HepG2 (cell line): ENCODE data around the gene SMAD3. TPM values are rescaled to one million over a fixed set of nuclear protein-coding genes. Genes with fewer than 3 reads are reported as not detected.
A peak's percentile ranks its signal among the peaks of the same experiment; 100 is the strongest.

ENCODE experiments used
- ARNT2 ChIP-seq: sonication (generic); formaldehyde crosslinking; IDR thresholded peaks from 2 replicates; pipeline ENCODE4 v1.8.0; 2022; ENCODE audit warnings: mild to moderate bottlenecking, low read depth, missing genetic modification reagents, moderate library complexity
- CC2D1A ChIP-seq: sonication (generic); formaldehyde crosslinking; IDR thresholded peaks from 2 replicates; pipeline ENCODE4 v1.8.1; 2023; ENCODE audit warnings: mild to moderate bottlenecking, missing genetic modification reagents
- HMGA1 ChIP-seq: sonication (generic); formaldehyde crosslinking; conservative IDR thresholded peaks from 2 replicates; pipeline ENCODE4 v1.4.0; 2020; ENCODE audit warnings: missing genetic modification reagents
- HNRNPLL ChIP-seq: fragments of 200-400 bp; formaldehyde crosslinking; IDR thresholded peaks from 2 replicates; pipeline ENCODE4 v1.6.1; 2017; ENCODE audit warnings: mild to moderate bottlenecking, low read depth, low read length; ENCODE audit not compliant: poor library complexity, severe bottlenecking
- KAT8 ChIP-seq: IDR thresholded peaks from 2 replicates; pipeline ENCODE4 v1.6.1; 2016; ENCODE audit warnings: missing genetic modification reagents, missing compliant biosample characterization
- KDM1A ChIP-seq: IDR thresholded peaks from 2 replicates; pipeline ENCODE4 v1.6.1; 2016; ENCODE audit warnings: missing compliant biosample characterization
- LCORL ChIP-seq, 2 experiments: fragments of 450-650 bp in 1 of 2; sonication (generic) in 1 of 2; formaldehyde crosslinking in 1 of 2; IDR thresholded peaks; 2 replicates each; pipeline versions ENCODE4 v1.5.0 to v1.6.1; 2017 to 2020; ENCODE audit warnings: antibody characterized with exemption in 1 of 2, missing genetic modification reagents in 1 of 2
- MEIS1 ChIP-seq: sonication (generic); formaldehyde crosslinking; IDR thresholded peaks from 2 replicates; pipeline ENCODE4 v1.9.0; 2021; ENCODE audit warnings: mild to moderate bottlenecking, missing genetic modification reagents, moderate library complexity, borderline replicate concordance
- MYNN ChIP-seq: sonication (generic); formaldehyde crosslinking; IDR thresholded peaks from 2 replicates; pipeline ENCODE4 v1.4.0; 2020; ENCODE audit warnings: mild to moderate bottlenecking, low read depth, missing genetic modification reagents
- SRY ChIP-seq: sonication (generic); formaldehyde crosslinking; IDR thresholded peaks from 2 replicates; pipeline ENCODE4 v1.8.0; 2022; ENCODE audit warnings: mild to moderate bottlenecking, missing genetic modification reagents
- TRAFD1 ChIP-seq: sonication (generic); formaldehyde crosslinking; IDR thresholded peaks from 2 replicates; pipeline ENCODE4 v1.5.1; 2020; ENCODE audit warnings: missing genetic modification reagents, mild to moderate bottlenecking, borderline replicate concordance
- ZNF30 ChIP-seq: sonication (generic); formaldehyde crosslinking; IDR thresholded peaks from 2 replicates; pipeline ENCODE4 v1.5.0; 2020; ENCODE audit warnings: mild to moderate bottlenecking, missing genetic modification reagents
- ZNF329 ChIP-seq: sonication (generic); formaldehyde crosslinking; IDR thresholded peaks from 2 replicates; pipeline ENCODE4 v1.9.0; 2021; ENCODE audit warnings: low read depth, mild to moderate bottlenecking, missing genetic modification reagents
- ZNF484 ChIP-seq: sonication (generic); formaldehyde crosslinking; IDR thresholded peaks from 2 replicates; pipeline ENCODE4 v1.5.1; 2020; ENCODE audit warnings: mild to moderate bottlenecking, low read depth, missing genetic modification reagents, borderline replicate concordance
- ZNF549 ChIP-seq: sonication (generic); formaldehyde crosslinking; IDR thresholded peaks from 2 replicates; pipeline ENCODE4 v1.5.0; 2020; ENCODE audit warnings: missing genetic modification reagents
- ZNF558 ChIP-seq: sonication (generic); formaldehyde crosslinking; IDR thresholded peaks from 2 replicates; pipeline ENCODE4 v1.9.0; 2022; ENCODE audit warnings: mild to moderate bottlenecking, missing genetic modification reagents, borderline replicate concordance
- ZNF674 ChIP-seq: sonication (generic); formaldehyde crosslinking; IDR thresholded peaks from 2 replicates; pipeline ENCODE4 v1.5.0; 2020; ENCODE audit warnings: low read depth, mild to moderate bottlenecking, missing genetic modification reagents
- ZNF776 ChIP-seq: sonication (generic); formaldehyde crosslinking; IDR thresholded peaks from 2 replicates; pipeline ENCODE4 v1.4.0; 2020; ENCODE audit warnings: mild to moderate bottlenecking, missing genetic modification reagents
- ZNF83 ChIP-seq: sonication (generic); formaldehyde crosslinking; IDR thresholded peaks from 2 replicates; pipeline ENCODE4 v1.4.0; 2020; ENCODE audit warnings: missing genetic modification reagents, mild to moderate bottlenecking, borderline replicate concordance
- ZNF841 ChIP-seq: sonication (generic); formaldehyde crosslinking; IDR thresholded peaks from 2 replicates; pipeline ENCODE4 v1.8.1; 2023; ENCODE audit warnings: missing genetic modification reagents, borderline replicate concordance
- polyA plus RNA-seq, 8 experiments: library from polyadenylated mRNA; depleted of rRNA in 3 of 8; stranded (reverse) in 7 of 8; unstranded in 1 of 8; fragments of >200 nt; fragmentation: Illumina TruSeq in 4 of 8; extraction: Trizol in 4 of 8; gene quantifications; 2 replicates each; pipeline versions ENCODE4 v1.2.1 to v1.2.3, GENCODE V29; 2011 to 2016; ENCODE audit warnings: low read depth in 4 of 8, missing spikeins in 1 of 8, mixed read lengths in 1 of 8; ENCODE audit not compliant: insufficient read depth in 1 of 8
- total RNA-seq, 5 experiments: library from RNA; depleted of rRNA; stranded (reverse); fragments of >200 nt; fragmentation: Illumina TruSeq; extraction: Trizol; gene quantifications; 2 replicates each; pipeline ENCODE4 v1.2.3, GENCODE V29; 2016; ENCODE audit warnings: low read depth in 1 of 5
- TF ChIP-seq, protein P1 (sequence below): sonication (generic); formaldehyde crosslinking; IDR thresholded peaks from 2 replicates; pipeline ENCODE4 v1.8.0; 2022; ENCODE audit warnings: missing genetic modification reagents, mild to moderate bottlenecking, borderline replicate concordance
- TF ChIP-seq, protein P2 (sequence below): sonication (generic); formaldehyde crosslinking; IDR thresholded peaks from 2 replicates; pipeline ENCODE4 v1.8.1; 2022; ENCODE audit warnings: low read depth, mild to moderate bottlenecking, missing genetic modification reagents
- TF ChIP-seq, protein P3 (sequence below): sonication (generic); formaldehyde crosslinking; IDR thresholded peaks from 2 replicates; pipeline ENCODE4 v1.5.0; 2020; ENCODE audit warnings: missing genetic modification reagents

Gene SMAD3
- total and polyA plus RNA-seq, 2 of the 13 experiments (the other 11 are each of a cell fraction or from before 2014, with no cell fraction given), result 8.6 to 56.3 TPM

DNA sequence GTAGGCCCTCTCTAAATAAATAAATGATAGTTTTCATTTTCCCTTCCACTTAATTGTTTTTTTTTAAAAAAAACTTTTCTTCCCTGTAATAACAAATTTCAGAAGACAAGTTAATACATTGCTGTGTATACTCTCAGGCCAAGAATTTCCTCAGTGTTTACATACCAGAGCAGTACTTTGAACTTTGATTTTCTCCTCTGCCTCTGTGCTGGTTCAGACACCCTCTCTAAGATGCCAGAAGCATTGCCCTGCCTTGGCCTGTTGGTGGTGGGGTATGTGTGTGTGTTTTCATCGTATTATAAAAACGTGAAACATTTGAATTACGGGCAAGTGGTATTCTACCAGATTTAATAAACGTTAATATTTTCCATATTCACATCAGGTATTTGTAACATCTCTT lies 70.1 kb downstream of the SMAD3 start (continued):
- TF ChIP-seq ZNF558 (CRISPR knock-in tag) (no peak), ZNF776 (CRISPR knock-in tag) (no peak), KAT8 (CRISPR knock-in tag) (peak; percentile 45; the same call in 1 of the 2 replicates), KDM1A (CRISPR knock-in tag) (no peak), TRAFD1 (CRISPR knock-in tag) (no peak), ZNF674 (no peak), ARNT2 (no peak), HMGA1 (no peak), ZNF549 (CRISPR knock-in tag) (no peak), HNRNPLL (no peak), MEIS1 (no peak), CC2D1A (CRISPR knock-in tag) (no peak), LCORL (IDR thresholded peaks at IDR 0.05) (no peak), LCORL (CRISPR knock-in tag; IDR thresholded peaks at IDR 0.05) (peak; percentile 46; the same call in 1 of the 2 replicates), ZNF329 (CRISPR knock-in tag) (no peak), ZNF83 (CRISPR knock-in tag) (no peak), MYNN (CRISPR knock-in tag) (no peak), ZNF484 (CRISPR knock-in tag) (no peak), ZNF30 (CRISPR knock-in tag) (no peak), ZNF841 (CRISPR knock-in tag) (no peak), SRY (no peak)
- TF ChIP-seq, protein P1, sequence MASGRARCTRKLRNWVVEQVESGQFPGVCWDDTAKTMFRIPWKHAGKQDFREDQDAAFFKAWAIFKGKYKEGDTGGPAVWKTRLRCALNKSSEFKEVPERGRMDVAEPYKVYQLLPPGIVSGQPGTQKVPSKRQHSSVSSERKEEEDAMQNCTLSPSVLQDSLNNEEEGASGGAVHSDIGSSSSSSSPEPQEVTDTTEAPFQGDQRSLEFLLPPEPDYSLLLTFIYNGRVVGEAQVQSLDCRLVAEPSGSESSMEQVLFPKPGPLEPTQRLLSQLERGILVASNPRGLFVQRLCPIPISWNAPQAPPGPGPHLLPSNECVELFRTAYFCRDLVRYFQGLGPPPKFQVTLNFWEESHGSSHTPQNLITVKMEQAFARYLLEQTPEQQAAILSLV (CRISPR knock-in tag), result no peak
- TF ChIP-seq, protein P2, sequence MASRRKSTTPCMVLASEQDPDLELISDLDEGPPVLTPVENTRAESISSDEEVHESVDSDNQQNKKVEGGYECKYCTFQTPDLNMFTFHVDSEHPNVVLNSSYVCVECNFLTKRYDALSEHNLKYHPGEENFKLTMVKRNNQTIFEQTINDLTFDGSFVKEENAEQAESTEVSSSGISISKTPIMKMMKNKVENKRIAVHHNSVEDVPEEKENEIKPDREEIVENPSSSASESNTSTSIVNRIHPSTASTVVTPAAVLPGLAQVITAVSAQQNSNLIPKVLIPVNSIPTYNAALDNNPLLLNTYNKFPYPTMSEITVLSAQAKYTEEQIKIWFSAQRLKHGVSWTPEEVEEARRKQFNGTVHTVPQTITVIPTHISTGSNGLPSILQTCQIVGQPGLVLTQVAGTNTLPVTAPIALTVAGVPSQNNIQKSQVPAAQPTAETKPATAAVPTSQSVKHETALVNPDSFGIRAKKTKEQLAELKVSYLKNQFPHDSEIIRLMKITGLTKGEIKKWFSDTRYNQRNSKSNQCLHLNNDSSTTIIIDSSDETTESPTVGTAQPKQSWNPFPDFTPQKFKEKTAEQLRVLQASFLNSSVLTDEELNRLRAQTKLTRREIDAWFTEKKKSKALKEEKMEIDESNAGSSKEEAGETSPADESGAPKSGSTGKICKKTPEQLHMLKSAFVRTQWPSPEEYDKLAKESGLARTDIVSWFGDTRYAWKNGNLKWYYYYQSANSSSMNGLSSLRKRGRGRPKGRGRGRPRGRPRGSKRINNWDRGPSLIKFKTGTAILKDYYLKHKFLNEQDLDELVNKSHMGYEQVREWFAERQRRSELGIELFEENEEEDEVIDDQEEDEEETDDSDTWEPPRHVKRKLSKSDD (CRISPR knock-in tag), result no peak
- TF ChIP-seq, protein P3, sequence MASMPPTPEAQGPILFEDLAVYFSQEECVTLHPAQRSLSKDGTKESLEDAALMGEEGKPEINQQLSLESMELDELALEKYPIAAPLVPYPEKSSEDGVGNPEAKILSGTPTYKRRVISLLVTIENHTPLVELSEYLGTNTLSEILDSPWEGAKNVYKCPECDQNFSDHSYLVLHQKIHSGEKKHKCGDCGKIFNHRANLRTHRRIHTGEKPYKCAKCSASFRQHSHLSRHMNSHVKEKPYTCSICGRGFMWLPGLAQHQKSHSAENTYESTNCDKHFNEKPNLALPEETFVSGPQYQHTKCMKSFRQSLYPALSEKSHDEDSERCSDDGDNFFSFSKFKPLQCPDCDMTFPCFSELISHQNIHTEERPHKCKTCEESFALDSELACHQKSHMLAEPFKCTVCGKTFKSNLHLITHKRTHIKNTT (CRISPR knock-in tag), result no peak
